Smooth muscle cell (in vitro differentiated cells): ENCODE results near the gene USP27X. TPM values are rescaled to one million over a fixed set of nuclear protein-coding genes. Genes with fewer than 3 reads are reported as not detected.

Experiments
- DNase-seq: peaks from one replicate; lab custom pipeline; 2025; ENCODE audit not compliant: unreplicated experiment; lab: John Stamatoyannopoulos, UW
- H2AFZ ChIP-seq: fragments of 200-600 bp; sonication (generic); 2 replicates; pipeline ENCODE4 v1.6.0; 2016; ENCODE audit warnings: antibody characterized with exemption, low read depth, mild to moderate bottlenecking
- H3F3A ChIP-seq: fragments of 200-600 bp; sonication (generic); 2 replicates; pipeline ENCODE4 v1.6.0; 2017; ENCODE audit warnings: antibody characterized with exemption, low read depth
- H3K27ac ChIP-seq: fragments of 200-600 bp; sonication (generic); 2 replicates; pipeline ENCODE4 v1.5.1; 2016; ENCODE audit warnings: low read depth, mild to moderate bottlenecking
- H3K27me3 ChIP-seq: fragments of 200-600 bp; sonication (generic); 2 replicates; pipeline ENCODE4 v1.6.1; 2016; ENCODE audit warnings: low read depth, mild to moderate bottlenecking
- H3K36me3 ChIP-seq: fragments of 200-600 bp; sonication (generic); 2 replicates; pipeline ENCODE4 v1.5.1; 2016; ENCODE audit warnings: low read depth
- H3K4me1 ChIP-seq: fragments of 200-600 bp; sonication (generic); 2 replicates; pipeline ENCODE4 v1.5.1; 2016; ENCODE audit warnings: low read depth
- H3K4me2 ChIP-seq: fragments of 200-600 bp; sonication (generic); 2 replicates; pipeline ENCODE4 v1.6.0; 2016; ENCODE audit warnings: mild to moderate bottlenecking
- H3K4me3 ChIP-seq: fragments of 200-600 bp; sonication (generic); 2 replicates; pipeline ENCODE4 v1.5.1; 2016; ENCODE audit warnings: mild to moderate bottlenecking
- H3K79me2 ChIP-seq: fragments of 200-600 bp; sonication (generic); 2 replicates; pipeline ENCODE4 v1.6.0; 2016; ENCODE audit warnings: low read depth, mild to moderate bottlenecking
- H3K9ac ChIP-seq: fragments of 200-600 bp; sonication (generic); 2 replicates; pipeline ENCODE4 v1.6.0; 2016; ENCODE audit warnings: low read depth
- H3K9me3 ChIP-seq: fragments of 200-600 bp; sonication (generic); replicated peaks from 2 replicates; pipeline ENCODE4 v1.5.1; 2016; ENCODE audit warnings: low read depth
- H4K20me1 ChIP-seq: fragments of 200-600 bp; sonication (generic); 2 replicates; pipeline ENCODE4 v1.6.0; 2016; ENCODE audit warnings: low read depth
- WGBS: methylation state at CpG from one replicate; pipeline ENCODE4 v1.1.7; 2016; ENCODE audit warnings: low lambda C conversion rate; 5-methylcytosine and 5-hydroxymethylcytosine counted together
- polyA plus RNA-seq: library from polyadenylated mRNA; unstranded; fragments of >200 nt; fragmentation: Nextera tagmentation; extraction: Ambion mirVana; gene quantifications from 2 replicates; pipeline ENCODE4 v1.2.1, GENCODE V29; 2016
- total RNA-seq: library from RNA; depleted of rRNA; stranded (reverse); fragments of >200 nt; gene quantifications from 2 replicates; pipeline ENCODE4 v1.2.3, GENCODE V29; 2014
- TF ChIP-seq, protein P1 (sequence below): fragments of 200-600 bp; sonication (generic); IDR thresholded peaks from 2 replicates; pipeline ENCODE4 v1.5.1; 2017; ENCODE audit warnings: borderline replicate concordance, mild to moderate bottlenecking, antibody characterized with exemption; ENCODE audit not compliant: insufficient read depth, poor library complexity, severe bottlenecking

USP27X gene
- total and polyA plus RNA-seq, 2 experiments from 2014 or later = 0.53 to 3.1 TPM

- no peak for DNase-seq
- Histone ChIP-seq H2AFZ (no peak overlapping the region), H3K4me2 (no peak overlapping the region), H3K27me3 (no peaks in the 10 kb centered on the region), H3K36me3 (no peaks in the 10 kb centered on the region), H3K27ac (no peak overlapping the region), H3F3A (no peaks in the 10 kb centered on the region), H3K9me3 (no peaks in the 10 kb centered on the region), H4K20me1 (no peaks in the 10 kb centered on the region), H3K79me2 (no peaks in the 10 kb centered on the region), H3K4me3 (no peak overlapping the region), H3K4me1 (no peaks in the 10 kb centered on the region), H3K9ac (no peak overlapping the region)
- WGBS = 80% methylated on average over 3 of the region's 3 CpGs
- TF ChIP-seq, protein P1, sequence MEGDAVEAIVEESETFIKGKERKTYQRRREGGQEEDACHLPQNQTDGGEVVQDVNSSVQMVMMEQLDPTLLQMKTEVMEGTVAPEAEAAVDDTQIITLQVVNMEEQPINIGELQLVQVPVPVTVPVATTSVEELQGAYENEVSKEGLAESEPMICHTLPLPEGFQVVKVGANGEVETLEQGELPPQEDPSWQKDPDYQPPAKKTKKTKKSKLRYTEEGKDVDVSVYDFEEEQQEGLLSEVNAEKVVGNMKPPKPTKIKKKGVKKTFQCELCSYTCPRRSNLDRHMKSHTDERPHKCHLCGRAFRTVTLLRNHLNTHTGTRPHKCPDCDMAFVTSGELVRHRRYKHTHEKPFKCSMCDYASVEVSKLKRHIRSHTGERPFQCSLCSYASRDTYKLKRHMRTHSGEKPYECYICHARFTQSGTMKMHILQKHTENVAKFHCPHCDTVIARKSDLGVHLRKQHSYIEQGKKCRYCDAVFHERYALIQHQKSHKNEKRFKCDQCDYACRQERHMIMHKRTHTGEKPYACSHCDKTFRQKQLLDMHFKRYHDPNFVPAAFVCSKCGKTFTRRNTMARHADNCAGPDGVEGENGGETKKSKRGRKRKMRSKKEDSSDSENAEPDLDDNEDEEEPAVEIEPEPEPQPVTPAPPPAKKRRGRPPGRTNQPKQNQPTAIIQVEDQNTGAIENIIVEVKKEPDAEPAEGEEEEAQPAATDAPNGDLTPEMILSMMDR = no peak
Measured at GRCh38 chrX:49912861-49913260, 33.6 kb downstream of the USP27X start.

- Histone ChIP-seq H3F3A (no peaks in the 10 kb centered on the region), H2AFZ (no peak overlapping the region)
Measured at GRCh38 chrX:49915361-49916222, 36.3 kb downstream of the USP27X start.

GRCh38 chrX:49919617-49920016, 40.3 kb downstream of the USP27X start:
- peak; percentile 0 for DNase-seq
- no peaks in the 10 kb centered on the region for H3K4me1 ChIP-seq
- H3K9ac ChIP-seq = no peak overlapping the region
- H3K27me3 ChIP-seq = no peaks in the 10 kb centered on the region
- no peaks in the 10 kb centered on the region for H3K36me3 ChIP-seq
- H4K20me1 ChIP-seq = no peaks in the 10 kb centered on the region
- no peak overlapping the region for H3K4me2 ChIP-seq
- TF ChIP-seq, protein P1 = peak; percentile 71
- WGBS = 28% methylated on average over 8 of the region's 8 CpGs
- no peak overlapping the region for H3K27ac ChIP-seq
- H2AFZ ChIP-seq = no peak overlapping the region
- no peaks in the 10 kb centered on the region for H3F3A ChIP-seq
- no peak overlapping the region for H3K4me3 ChIP-seq
- H3K9me3 ChIP-seq = no peaks in the 10 kb centered on the region
- no peaks in the 10 kb centered on the region for H3K79me2 ChIP-seq

More at GRCh38 chrX:49915361-49916222, 36.3 kb downstream of the USP27X start:
- no peaks in the 10 kb centered on the region for H4K20me1 ChIP-seq
- H3K27ac ChIP-seq = no peak overlapping the region
- no peaks in the 10 kb centered on the region for H3K79me2 ChIP-seq
- H3K4me3 ChIP-seq = no peak overlapping the region
- H3K4me1 ChIP-seq = no peaks in the 10 kb centered on the region
- no peaks in the 10 kb centered on the region for H3K9me3 ChIP-seq
- H3K9ac ChIP-seq = no peak overlapping the region
- H3K27me3 ChIP-seq = no peaks in the 10 kb centered on the region
- TF ChIP-seq, protein P1 = peak; percentile 71
- no peak for DNase-seq
- WGBS = 40% methylated on average over 8 of the region's 8 CpGs
- H3K4me2 ChIP-seq = no peak overlapping the region
- no peaks in the 10 kb centered on the region for H3K36me3 ChIP-seq
